Urothelium cell line (cell line): ENCODE results near the gene STAC.
A peak's percentile ranks its signal among the peaks of the same experiment; 100 is the strongest.
"Not testable (repeated sequence)": the region's sequence is repeated elsewhere in the genome, so short reads cannot be mapped to it uniquely, and the experiment has no call there.

Experiments
- DNase-seq: peaks from one replicate; pipeline ENCODE4 v3.0.0; 2011; ENCODE audit warnings: low spot score, mixed read lengths
- FAIRE-seq: peaks from 2 replicates; lab custom pipeline; 2011; peaks lifted over from hg19 to GRCh38; lab: Jason Lieb, UNC

STAC gene

DNA sequence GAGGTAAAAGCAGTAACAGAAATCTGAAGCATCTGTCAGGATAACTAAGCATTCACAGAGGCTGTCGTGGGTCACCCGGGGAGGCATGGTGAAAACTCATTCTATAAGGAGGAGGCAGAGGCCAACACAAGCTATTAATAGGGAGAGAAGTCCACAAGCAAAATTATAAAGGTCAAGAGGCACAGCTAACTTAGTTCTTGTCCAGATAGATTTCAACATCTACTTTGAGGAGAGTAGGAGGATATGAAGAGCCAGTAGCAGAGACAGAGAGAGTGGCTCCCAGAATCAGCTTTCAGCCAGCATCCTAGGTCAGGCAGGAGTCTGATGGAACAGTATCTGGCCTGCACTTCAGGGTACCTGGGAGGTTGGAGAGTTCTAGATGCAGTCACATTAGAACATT, 95.3 kb downstream of the STAC start:
- FAIRE-seq (no peak), DNase-seq (no peak)

DNA sequence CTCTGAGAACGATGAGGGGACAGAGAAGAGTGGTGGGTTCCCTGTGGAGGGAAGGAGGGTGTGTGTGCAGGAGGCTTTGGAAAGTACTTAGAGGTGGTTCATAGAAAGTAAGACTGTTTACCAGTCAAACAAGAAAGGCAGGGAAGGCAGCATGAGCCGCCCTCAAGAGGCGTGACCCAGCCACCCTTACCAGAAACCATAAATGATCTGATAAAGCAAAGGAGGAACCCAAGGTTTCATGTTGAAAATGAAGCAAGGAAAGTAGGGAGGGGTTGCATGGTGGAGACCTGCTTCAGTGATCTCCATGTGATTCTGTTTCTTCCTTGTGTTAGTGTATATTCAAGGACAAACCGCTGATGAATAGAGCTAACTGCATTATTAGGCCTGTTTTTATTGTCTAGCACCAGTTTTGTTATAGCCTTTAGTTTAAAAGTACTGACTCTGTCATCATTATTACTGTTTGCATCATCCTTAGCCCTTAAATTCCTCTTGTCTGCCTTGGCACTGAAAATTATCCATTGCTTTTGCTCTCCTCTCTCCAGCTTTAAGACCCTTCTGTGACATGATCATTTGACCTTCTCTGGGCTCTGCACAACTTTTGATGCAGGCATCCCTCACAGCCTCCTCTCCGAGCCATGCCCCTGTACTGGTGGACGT, 96.1 kb downstream of the STAC start:
- DNase-seq (no peak), FAIRE-seq (no peak)

DNA sequence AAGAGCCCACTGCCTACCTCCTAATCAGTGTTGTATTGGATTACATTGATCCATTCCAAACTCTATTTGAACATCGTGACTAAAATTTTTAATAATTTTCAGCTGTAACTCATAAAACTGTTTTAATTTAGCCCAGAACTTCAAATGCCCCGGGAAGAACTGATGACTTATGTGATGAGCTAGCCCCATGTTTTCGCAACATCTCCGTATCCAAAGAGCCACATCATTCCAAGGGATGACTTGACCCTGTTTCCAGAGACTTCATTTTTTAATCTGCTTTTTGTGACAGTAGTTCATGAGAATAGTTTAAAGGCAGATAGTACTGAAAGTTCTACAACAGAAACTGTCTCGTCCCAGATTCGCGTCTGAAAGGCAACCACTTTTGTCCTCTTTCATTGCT, 97.4 kb downstream of the STAC start:
- no peak for FAIRE-seq

DNA sequence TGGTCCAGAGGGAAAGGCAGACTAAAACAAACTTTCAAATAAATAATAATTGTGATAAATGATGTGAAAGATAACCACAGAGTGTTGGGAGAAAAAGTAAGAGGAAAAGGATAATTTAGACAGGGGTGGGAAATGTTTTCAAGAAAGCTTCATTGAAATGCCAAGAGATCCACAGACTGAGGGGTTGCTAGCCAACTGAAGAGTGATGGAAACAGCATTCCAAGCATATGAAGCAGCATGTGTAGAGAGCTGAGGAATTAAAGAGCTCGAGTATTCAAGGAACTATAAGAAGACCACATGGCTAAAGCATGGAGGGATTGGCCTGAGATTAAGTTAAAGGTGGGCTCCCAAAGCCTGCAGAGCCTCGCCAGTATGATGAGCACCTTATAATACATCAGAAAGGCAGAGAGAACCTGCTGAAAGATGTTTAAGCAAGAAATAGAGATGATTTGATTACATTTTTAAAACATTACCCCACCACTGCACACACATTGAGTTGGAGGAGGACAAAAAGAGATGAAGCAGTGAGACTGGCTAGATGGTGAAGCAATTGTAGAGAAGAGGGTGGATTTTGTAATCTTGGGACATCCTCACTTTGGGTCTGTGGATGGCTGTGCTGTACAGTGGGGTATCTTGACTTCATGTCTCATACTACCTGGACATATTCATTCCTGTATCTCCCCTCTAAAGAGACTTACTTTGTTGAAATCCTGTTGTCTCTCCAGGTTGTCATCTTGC, 100.8 kb downstream of the STAC start:
- DNase-seq (no peak), FAIRE-seq (no peak)

More for the DNA sequence above, 97.4 kb downstream of the STAC start:
- DNase-seq = no peak

DNA sequence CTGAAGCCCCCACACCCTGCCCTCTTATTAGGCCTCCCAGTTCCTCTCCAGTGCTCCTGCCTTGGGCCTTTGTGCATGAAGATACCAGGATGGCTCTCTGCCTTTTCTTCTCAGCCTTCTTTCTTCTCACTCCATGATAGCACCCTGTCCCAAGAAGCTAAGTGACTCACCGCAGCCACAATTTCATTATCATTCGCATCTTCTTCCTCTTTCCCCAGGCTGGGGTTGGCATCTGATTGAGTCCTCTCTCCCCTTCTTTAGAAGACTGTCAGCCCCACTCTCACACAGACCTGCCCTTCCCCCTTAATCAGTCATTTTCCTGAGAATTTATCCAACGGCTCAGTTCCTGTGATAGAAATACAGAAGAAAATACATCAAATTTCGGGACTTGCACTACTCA, 102.0 kb downstream of the STAC start:
- DNase-seq (no peak), FAIRE-seq (no peak)

GRCh38 chr3:36482880-36483279, 102.6 kb downstream of the STAC start:
- DNase-seq = no peak
- no peak for FAIRE-seq

DNA sequence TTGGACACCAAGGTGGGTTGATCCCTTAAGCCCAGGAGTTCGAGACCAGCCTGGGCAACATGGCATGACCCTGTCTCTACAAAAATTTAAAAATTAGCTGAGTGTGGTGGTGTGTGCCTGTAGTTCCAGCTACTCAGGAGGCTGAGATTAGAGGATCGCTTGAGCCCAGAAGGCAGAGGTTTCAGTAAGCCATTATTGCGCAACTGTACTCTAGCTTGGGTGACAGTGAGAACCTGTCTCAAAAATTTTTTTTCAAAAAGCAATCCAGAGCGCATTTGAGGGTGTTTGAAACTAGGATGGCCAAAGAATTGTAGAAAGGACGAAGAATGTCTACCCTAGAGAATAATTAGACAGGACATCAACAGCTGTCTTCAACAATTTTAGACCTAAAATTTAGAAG, 103.4 kb downstream of the STAC start:
- no peak for FAIRE-seq
- no peak for DNase-seq

DNA sequence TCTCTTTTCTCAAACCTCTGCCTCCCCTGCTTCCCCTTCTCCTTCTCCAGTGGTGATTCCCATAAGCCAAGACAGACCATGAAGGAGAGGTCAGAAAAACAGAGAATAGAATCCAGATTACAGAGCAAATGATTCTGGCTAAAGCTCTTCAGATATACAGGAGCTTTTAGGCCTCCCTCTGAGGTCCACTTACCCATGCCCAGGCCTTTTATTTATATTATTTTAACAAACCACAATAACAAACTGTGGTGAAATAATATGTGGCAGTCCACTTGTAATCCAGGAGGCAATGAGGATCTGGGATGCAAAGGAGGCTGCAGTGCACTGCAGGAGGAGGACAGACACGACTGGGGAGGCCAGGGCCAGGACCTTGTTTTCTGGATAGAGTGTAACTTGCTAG, 104.1 kb downstream of the STAC start:
- FAIRE-seq (no peak), DNase-seq (no peak)

GRCh38 chr3:36486009-36486795, 105.9 kb downstream of the STAC start:
- FAIRE-seq (no peak), DNase-seq (no peak)

- no peak for FAIRE-seq
- DNase-seq = no peak
Measured at GRCh38 chr3:36487616-36488015, 107.3 kb downstream of the STAC start.

- FAIRE-seq = no peak
- DNase-seq = no peak
Measured at GRCh38 chr3:36488077-36488789, 107.9 kb downstream of the STAC start.

DNA sequence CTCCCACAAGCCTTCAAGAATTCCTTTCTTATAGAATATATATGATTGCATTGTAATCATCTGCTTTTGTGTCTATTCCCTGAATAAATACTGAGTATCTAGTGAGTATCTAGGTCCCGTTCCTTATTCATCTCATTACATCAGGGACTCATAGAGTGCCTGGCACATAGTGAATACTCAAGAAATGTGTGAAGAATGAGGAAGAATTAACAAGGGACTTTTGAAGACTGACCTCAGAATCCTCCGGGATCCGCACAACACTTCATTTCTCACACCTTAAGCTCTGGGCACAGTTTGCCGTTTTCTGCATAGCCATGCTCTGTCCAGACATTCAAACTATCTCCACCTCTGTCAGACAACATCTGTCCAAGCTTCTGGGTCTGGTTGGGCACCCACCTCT, 108.8 kb downstream of the STAC start:
- no peak for FAIRE-seq
- DNase-seq = no peak

GRCh38 chr3:36489679-36490425, 109.5 kb downstream of the STAC start:
- FAIRE-seq = no peak
- DNase-seq = no peak

DNA sequence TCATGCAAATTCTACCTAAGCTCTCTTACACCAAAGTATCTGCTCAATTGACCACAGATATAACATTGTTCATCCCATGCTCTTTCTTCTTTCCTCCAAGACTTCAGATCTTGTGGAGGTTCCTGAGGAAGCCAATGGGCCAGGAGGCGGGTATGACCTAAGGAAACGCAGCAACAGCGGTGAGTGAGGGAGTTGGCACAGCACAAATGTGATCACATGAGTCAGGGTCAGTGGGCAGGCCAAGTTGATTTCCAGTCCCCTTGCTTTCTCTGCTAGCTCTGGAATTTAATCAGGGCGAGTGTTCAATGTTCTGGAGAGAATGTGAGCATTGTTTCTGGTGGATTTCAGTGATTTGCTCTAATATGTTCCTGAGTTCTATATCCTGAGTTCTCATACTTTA, 112.7 kb downstream of the STAC start:
- FAIRE-seq (no peak), DNase-seq (no peak)

DNA sequence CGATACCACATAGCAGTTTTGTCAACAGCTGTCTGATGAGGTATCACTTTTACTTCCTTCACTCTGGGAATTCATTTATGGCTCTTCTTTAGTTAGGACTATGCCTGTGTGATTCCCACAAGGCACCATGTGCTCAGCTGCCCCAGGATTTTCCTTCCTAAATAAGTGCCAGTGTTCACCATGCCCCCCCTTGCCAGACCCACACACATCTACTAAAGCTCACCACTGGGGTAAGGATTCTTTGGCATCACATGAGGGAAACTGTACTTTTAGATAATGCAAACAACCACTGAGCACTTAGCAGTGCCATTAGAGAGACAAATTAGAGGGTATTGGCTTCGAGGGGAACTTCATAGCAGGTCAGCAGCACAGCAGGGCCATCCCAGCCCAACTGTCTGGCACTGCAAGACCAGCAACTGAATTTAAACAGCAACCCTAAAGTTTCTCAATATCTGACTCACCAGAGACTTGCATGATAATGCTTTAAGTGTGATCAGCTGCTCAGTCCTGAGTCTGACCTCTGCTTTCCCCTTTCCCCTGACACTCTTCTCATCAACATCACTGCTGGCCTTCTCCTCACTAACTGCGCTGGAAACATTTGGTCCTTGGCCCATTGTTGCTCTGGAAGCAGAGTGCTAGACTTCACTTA, 114.3 kb downstream of the STAC start:
- FAIRE-seq (no peak), DNase-seq (no peak)

DNA sequence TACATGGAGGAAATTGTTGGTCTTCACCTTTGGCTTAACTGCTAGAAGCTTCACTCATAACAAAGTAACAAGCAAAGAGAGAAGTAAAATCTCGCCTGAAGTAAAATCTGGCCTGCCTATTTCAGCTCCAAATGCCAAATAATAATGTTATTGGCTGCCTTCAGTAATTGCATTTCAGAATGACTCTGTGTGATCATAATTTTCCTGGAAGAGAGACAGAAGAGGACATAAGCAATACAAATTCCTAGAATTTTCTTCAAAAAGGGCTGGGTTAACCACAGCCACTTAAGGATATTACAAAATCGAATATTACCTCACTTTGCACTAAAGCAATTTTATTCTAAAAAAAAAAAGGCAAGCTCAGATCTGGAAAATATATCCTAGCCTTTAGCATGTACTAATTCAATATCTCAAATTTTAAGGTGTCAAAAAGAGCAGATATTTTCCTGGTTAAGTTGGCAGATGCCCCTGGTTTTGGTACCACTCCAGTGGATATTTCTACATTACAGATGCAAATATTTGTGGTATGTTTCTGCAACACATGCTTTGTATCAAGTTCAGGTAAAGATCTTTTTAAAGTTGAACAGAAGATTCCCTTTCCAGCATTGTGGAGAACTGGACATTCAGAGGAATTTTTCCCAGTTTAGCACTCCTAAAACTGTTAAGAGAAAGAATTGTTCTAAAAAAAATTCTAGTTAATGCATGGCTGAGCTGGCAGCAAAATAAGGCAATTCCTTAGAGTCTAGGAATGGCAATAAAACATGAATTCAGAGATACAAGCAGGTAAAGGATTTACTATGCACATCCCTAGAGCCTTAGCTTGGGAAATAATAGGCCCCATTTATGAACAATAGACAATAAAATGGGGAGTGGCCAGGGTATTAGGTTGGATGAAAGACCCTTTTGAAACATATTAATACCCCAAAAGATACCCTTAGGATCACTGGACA, 116.7 kb downstream of the STAC start:
- DNase-seq (peak; percentile 18), FAIRE-seq (no peak)

DNA sequence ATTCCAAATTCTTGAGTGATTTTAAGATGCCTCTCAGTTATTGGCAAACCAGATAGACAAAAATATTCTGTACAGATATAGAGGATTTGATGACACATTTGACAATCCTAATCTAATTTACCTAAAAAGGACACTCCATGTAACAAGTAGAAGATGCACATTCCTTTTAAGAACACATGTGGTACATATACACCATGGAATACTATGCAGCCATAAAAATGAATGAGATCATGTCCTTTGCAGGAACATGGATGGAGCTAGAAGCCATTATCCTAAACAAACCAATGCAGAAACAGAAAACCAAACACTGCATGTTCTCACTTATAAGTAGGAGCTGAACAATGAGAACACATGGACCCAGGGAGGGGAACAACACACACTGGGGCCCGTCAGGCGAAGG, 119.7 kb downstream of the STAC start:
- DNase-seq, FAIRE-seq: not testable (repeated sequence)

GRCh38 chr3:36501616-36502015, 121.3 kb downstream of the STAC start:
- FAIRE-seq (no peak), DNase-seq (no peak)

DNA sequence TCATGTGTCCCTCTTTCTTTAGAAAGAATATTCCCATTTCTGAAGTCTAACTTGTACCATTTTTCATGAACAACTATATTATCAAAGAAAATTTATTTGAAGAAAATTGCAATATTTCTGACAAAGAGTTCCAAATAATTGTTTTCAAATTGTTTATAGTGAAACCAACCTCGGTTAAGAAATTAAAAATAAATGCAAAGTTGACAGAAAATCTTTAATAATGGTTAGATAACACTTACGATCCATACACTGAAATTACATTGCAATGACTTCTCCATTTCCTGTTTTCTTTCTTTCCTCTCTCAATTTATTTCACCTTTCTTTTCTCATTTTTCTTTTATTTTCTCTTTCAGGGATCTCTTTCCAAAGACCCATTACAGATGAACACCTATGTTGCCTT, 125.1 kb downstream of the STAC start:
- FAIRE-seq (no peak), DNase-seq (no peak)
